ENCODE results near the gene SMYD3. TPM values are rescaled to one million over a fixed set of nuclear protein-coding genes. Genes with fewer than 3 reads are reported as not detected.

Gene SMYD3
- total and polyA plus RNA-seq, 12 donors = 13.5 to 78.2 (median 26.8) TPM

DNA sequence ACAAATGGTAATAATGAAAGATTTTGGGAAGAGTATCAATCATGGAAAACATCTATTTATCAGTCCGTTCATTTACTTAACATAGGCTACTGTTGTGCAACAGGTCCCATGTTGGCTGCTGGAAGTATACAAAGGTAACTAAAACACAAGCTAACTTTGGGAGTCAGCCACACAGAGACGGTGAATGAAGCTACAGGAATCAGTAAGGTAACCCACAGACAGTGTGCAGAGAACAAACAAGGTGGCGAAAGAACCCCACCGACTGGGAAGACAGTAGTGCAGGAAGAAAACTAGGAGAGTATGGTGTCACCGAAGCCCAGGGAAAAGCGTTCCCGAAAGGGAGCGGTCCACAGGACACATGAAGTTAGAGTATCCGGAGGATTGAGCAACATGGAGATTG is 342.3 kb downstream of the SMYD3 start:
- DNase-seq = no peak
- H3K4me1 ChIP-seq (replicated peaks in 1 of 2) = peaks cover 6 to 8% of the 10 kb centered on the region in 2 donors
- 91 to 98% (median 96%) methylated on average over 9 of the region's 9 CpGs for WGBS, 4 donors
- no peaks in the 10 kb centered on the region for H3K9me3 ChIP-seq (replicated peaks in 1 of 3)
- H3K27me3 ChIP-seq = no peaks in the 10 kb centered on the region
- TF ChIP-seq POLR2A (IDR thresholded peaks at IDR 0.05) (no peak), CTCF (IDR thresholded peaks at IDR 0.05) (no peak)
- H3K27ac ChIP-seq = no peak overlapping the region
- no peak overlapping the region for H3K4me3 ChIP-seq
- intact Hi-C loops (cut with DNase I) = no loop called here
- no peaks in the 10 kb centered on the region for H3K36me3 ChIP-seq (replicated peaks in 1 of 2)

- intact Hi-C loops (cut with DNase I) = no loop called here
- no peak for DNase-seq
- H3K27ac ChIP-seq = no peak overlapping the region
- no peaks in the 10 kb centered on the region for H3K36me3 ChIP-seq (replicated peaks in 1 of 2)
- no peaks in the 10 kb centered on the region for H3K27me3 ChIP-seq
- no peak overlapping the region for H3K4me3 ChIP-seq
- peaks cover 6 to 8% of the 10 kb centered on the region in 2 donors for H3K4me1 ChIP-seq (replicated peaks in 1 of 2)
- 93 to 100% (median 97%) methylated on average over 1 of the region's 1 CpG for WGBS, 4 donors
- H3K9me3 ChIP-seq (replicated peaks in 1 of 3) = no peaks in the 10 kb centered on the region
- TF ChIP-seq POLR2A (IDR thresholded peaks at IDR 0.05) = no peak
- no peak for TF ChIP-seq CTCF (IDR thresholded peaks at IDR 0.05)
Measured at GRCh38 chr1:246162560-246162959, 344.5 kb downstream of the SMYD3 start.

DNA sequence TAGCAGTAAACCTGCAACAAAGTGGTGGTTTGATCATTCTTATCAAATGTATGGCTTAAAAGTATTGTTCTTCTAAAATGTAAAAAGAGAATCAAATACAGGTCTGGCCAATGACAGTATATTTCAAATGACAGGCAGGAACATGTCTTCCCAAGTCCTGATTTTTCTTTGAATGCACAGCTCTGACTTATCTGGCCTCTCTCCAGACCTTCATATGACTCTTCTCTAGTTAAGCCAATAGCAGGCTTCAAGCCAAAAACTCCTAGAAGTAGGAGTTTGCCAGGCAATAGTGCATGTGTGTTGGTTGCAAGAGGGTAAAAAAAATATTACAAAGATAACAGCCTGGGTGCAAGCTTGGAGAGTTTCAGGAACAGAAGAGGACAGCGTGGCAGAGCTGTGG is 345.5 kb downstream of the SMYD3 start:
- DNase-seq = peak in 2 of 7 donors; percentile 16 to 32
- WGBS, 4 donors = 70 to 89% (median 84%) methylated on average over 1 of the region's 1 CpG
- TF ChIP-seq CTCF (IDR thresholded peaks at IDR 0.05) (no peak), POLR2A (IDR thresholded peaks at IDR 0.05) (no peak)
- Histone ChIP-seq H3K4me3 (no peak overlapping the region), H3K36me3 (replicated peaks in 1 of 2) (no peaks in the 10 kb centered on the region), H3K27ac (no peak overlapping the region), H3K4me1 (replicated peaks in 1 of 2) (peaks cover 6 to 13% of the 10 kb centered on the region in 2 donors), H3K27me3 (no peaks in the 10 kb centered on the region), H3K9me3 (replicated peaks in 1 of 3) (no peaks in the 10 kb centered on the region)
- intact Hi-C loops (cut with DNase I) = no loop called here

DNA sequence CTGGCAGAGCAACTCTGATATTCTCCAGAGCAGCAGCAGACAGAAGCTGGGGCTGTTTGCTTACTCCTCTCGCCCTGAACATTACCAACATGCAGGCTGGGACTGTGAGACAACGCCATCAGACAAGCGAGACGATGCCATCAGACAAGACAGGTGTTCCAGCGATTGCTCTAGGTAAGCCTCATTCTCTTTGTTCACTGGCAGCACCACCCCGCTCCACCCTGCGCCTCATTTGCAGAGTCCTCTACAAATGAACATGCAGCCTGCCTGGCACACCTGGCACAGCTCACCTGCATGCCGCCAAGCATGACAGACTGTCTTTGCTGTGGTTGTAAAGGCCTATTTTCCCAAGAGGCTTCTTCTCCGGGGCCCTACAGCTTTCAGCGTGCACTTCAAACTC is 346.2 kb downstream of the SMYD3 start:
- TF ChIP-seq POLR2A (IDR thresholded peaks at IDR 0.05) (no peak), CTCF (IDR thresholded peaks at IDR 0.05) (no peak)
- WGBS, 4 donors = 93 to 97% (median 96%) methylated on average over 9 to 10 of the region's 10 CpGs
- no peaks in the 10 kb centered on the region for H3K27me3 ChIP-seq
- peaks cover 12 to 18% of the 10 kb centered on the region in 2 donors for H3K4me1 ChIP-seq (replicated peaks in 1 of 2)
- no peak overlapping the region for H3K27ac ChIP-seq
- no peak for DNase-seq
- H3K4me3 ChIP-seq = no peak overlapping the region
- H3K9me3 ChIP-seq (replicated peaks in 1 of 3) = no peaks in the 10 kb centered on the region
- intact Hi-C loops (cut with DNase I) = no loop called here
- H3K36me3 ChIP-seq (replicated peaks in 1 of 2) = no peaks in the 10 kb centered on the region

Measured in adrenal gland (tissue), 12 donors.